ENCODE measurements around the gene NTN1. TPM values are rescaled to one million over a fixed set of nuclear protein-coding genes. Genes with fewer than 3 reads are reported as not detected.

NTN1 gene
- polyA plus RNA-seq, 1 experiment: 0.05 TPM

GRCh38 chr17:9219631-9220397, 198.5 kb downstream of the NTN1 start:
- POLR2A ChIA-PET: no interaction called here
- no peaks in the 10 kb centered on the region for H3K27me3 ChIP-seq (ENCODE audit: control insufficient read depth, insufficient read depth, low read length)
- peaks cover 11% of the 10 kb centered on the region for H3K9me3 ChIP-seq (ENCODE audit: control insufficient read depth, insufficient read depth, low read length)
- CTCF ChIA-PET: no interaction called here
- no peak overlapping the region for H3K27ac ChIP-seq (ENCODE audit: low read depth, low read length)
- H3K4me3 ChIP-seq (ENCODE audit: low read depth, low read length): no peak overlapping the region
- DNase-seq (ENCODE audit: low read depth, low spot score): no peak
- no peak for TF ChIP-seq CTCF (IDR thresholded peaks at IDR 0.05; ENCODE audit: low read depth, low read length)

GRCh38 chr17:9220398-9221146, 199.3 kb downstream of the NTN1 start:
- Histone ChIP-seq H3K4me3 (ENCODE audit: low read depth, low read length) (no peak overlapping the region), H3K27me3 (ENCODE audit: control insufficient read depth, insufficient read depth, low read length) (no peaks in the 10 kb centered on the region), H3K9me3 (ENCODE audit: control insufficient read depth, insufficient read depth, low read length) (peaks cover 11% of the 10 kb centered on the region), H3K27ac (ENCODE audit: low read depth, low read length) (no peak overlapping the region)
- no peak for DNase-seq (ENCODE audit: low read depth, low spot score)
- no peak for TF ChIP-seq CTCF (IDR thresholded peaks at IDR 0.05; ENCODE audit: low read depth, low read length)
- ChIA-PET POLR2A (no interaction called here), CTCF (no interaction called here)

- POLR2A ChIA-PET: no interaction called here
- TF ChIP-seq CTCF (IDR thresholded peaks at IDR 0.05; ENCODE audit: low read depth, low read length): no peak
- Histone ChIP-seq H3K4me3 (ENCODE audit: low read depth, low read length) (no peak overlapping the region), H3K27me3 (ENCODE audit: control insufficient read depth, insufficient read depth, low read length) (no peaks in the 10 kb centered on the region), H3K9me3 (ENCODE audit: control insufficient read depth, insufficient read depth, low read length) (peaks cover 7% of the 10 kb centered on the region), H3K27ac (ENCODE audit: low read depth, low read length) (no peak overlapping the region)
- DNase-seq (ENCODE audit: low read depth, low spot score): no peak
- CTCF ChIA-PET: no interaction called here
Measured at GRCh38 chr17:9221147-9221921, 200.0 kb downstream of the NTN1 start.

GRCh38 chr17:9221922-9222180, 200.5 kb downstream of the NTN1 start:
- ChIA-PET CTCF (no interaction called here), POLR2A (no interaction called here)
- DNase-seq (ENCODE audit: low read depth, low spot score): no peak
- Histone ChIP-seq H3K9me3 (ENCODE audit: control insufficient read depth, insufficient read depth, low read length) (peaks cover 2% of the 10 kb centered on the region; the same call in 1 of the 2 replicates), H3K27ac (ENCODE audit: low read depth, low read length) (no peak overlapping the region), H3K4me3 (ENCODE audit: low read depth, low read length) (no peak overlapping the region), H3K27me3 (ENCODE audit: control insufficient read depth, insufficient read depth, low read length) (no peaks in the 10 kb centered on the region)
- no peak for TF ChIP-seq CTCF (IDR thresholded peaks at IDR 0.05; ENCODE audit: low read depth, low read length)

- no peak for TF ChIP-seq CTCF (IDR thresholded peaks at IDR 0.05; ENCODE audit: low read depth, low read length)
- no peak for DNase-seq (ENCODE audit: low read depth, low spot score)
- no peak overlapping the region for H3K4me3 ChIP-seq (ENCODE audit: low read depth, low read length)
- no peak overlapping the region for H3K27ac ChIP-seq (ENCODE audit: low read depth, low read length)
- ChIA-PET CTCF (no interaction called here), POLR2A (no interaction called here)
- H3K27me3 ChIP-seq (ENCODE audit: control insufficient read depth, insufficient read depth, low read length): no peaks in the 10 kb centered on the region
- H3K9me3 ChIP-seq (ENCODE audit: control insufficient read depth, insufficient read depth, low read length): peaks cover 3% of the 10 kb centered on the region; the same call in 1 of the 2 replicates
Measured at GRCh38 chr17:9223531-9223930, 202.2 kb downstream of the NTN1 start.
